Gastroesophageal sphincter (tissue), 4 donors: ENCODE measurements around the gene PELO. TPM values are rescaled to one million over a fixed set of nuclear protein-coding genes. Genes with fewer than 3 reads are reported as not detected.

Experiments
- ATAC-seq: fragments of 150-250 bp; one replicate; pipeline ENCODE4 v1.9.1; 2016; ENCODE audit warnings: mild to moderate bottlenecking, moderate library complexity
- H3K27ac ChIP-seq, 4 donors: fragments of 200-600 bp; sonication (generic) in 3 of 4; 1 replicate in 3 of 4; 2 replicates in 1 of 4; pipeline ENCODE4 v1.5.1; 2016 to 2019
- H3K27me3 ChIP-seq: fragments of 200-600 bp; sonication (generic); one replicate; pipeline ENCODE4 v1.5.1; 2019
- H3K36me3 ChIP-seq, 2 donors: fragments of 200-600 bp; sonication (generic); one replicate each; pipeline ENCODE4 v1.5.1; 2019; ENCODE audit warnings: control low read depth in 1 of 2
- H3K4me1 ChIP-seq, 3 donors: fragments of 200-600 bp; sonication (generic); 1 replicate in 2 of 3; 2 replicates in 1 of 3; pipeline ENCODE4 v1.5.1; 2016 to 2019; ENCODE audit warnings: control low read depth in 2 of 3
- H3K4me3 ChIP-seq, 2 donors: fragments of 200-600 bp; sonication (generic); one replicate each; pipeline ENCODE4 v1.5.1; 2019; ENCODE audit warnings: mild to moderate bottlenecking in 1 of 2, moderate library complexity in 1 of 2
- H3K9me3 ChIP-seq, 3 donors: fragments of 200-600 bp; sonication (generic); one replicate each; pipeline ENCODE4 v1.5.1; 2017 to 2019; ENCODE audit warnings: control low read depth in 2 of 3
- CTCF ChIP-seq, 4 experiments: fragments of 200-600 bp in 2 of 4; fragments of 450-650 bp in 2 of 4; sonication (generic) in 1 of 4; IDR thresholded peaks; one replicate each; pipeline ENCODE4 v1.5.1; 2017 to 2019; ENCODE audit warnings: antibody characterized with exemption in 4 of 4, mild to moderate bottlenecking in 2 of 4, moderate library complexity in 2 of 4
- EP300 ChIP-seq: sonication (generic); formaldehyde crosslinking; IDR thresholded peaks from one replicate; pipeline ENCODE4 v1.6.1; 2017; ENCODE audit warnings: antibody characterized with exemption, mild to moderate bottlenecking
- POLR2A ChIP-seq, 2 donors: fragments of 450-650 bp; IDR thresholded peaks; one replicate each; pipeline ENCODE4 v1.6.1; 2017; ENCODE audit warnings: antibody characterized with exemption in 2 of 2, mild to moderate bottlenecking in 2 of 2, moderate library complexity in 1 of 2
- POLR2AphosphoS5 ChIP-seq: sonication (generic); formaldehyde crosslinking; IDR thresholded peaks from one replicate; pipeline ENCODE4 v1.6.1; 2017; ENCODE audit warnings: antibody characterized with exemption
- WGBS, 2 donors: methylation state at CpG; one replicate each; pipeline ENCODE4 v1.1.5; 2018; ENCODE audit warnings: low coverage in 1 of 2; 5-methylcytosine and 5-hydroxymethylcytosine counted together
- total RNA-seq, 4 donors: library from RNA; depleted of rRNA; stranded (reverse); fragments of >200 nt; gene quantifications; one replicate each; pipeline ENCODE4 v1.1.0, GENCODE V29; 2016

Gene PELO
- total RNA-seq, 4 donors from 2014 or later: 49.4 to 78.0 (median 59.0) TPM

- Histone ChIP-seq H3K27ac (no peak overlapping the region), H3K9me3 (no peaks in the 10 kb centered on the region), H3K27me3 (no peaks in the 10 kb centered on the region), H3K36me3 (no peaks in the 10 kb centered on the region), H3K4me1 (no peaks in the 10 kb centered on the region), H3K4me3 (no peak overlapping the region)
- no peak for TF ChIP-seq POLR2A (IDR thresholded peaks at IDR 0.05)
- ATAC-seq: no peak
- 40 to 75% methylated on average over 1 to 5 of the region's 5 CpGs for WGBS, 2 donors
Measured at GRCh38 chr5:52769061-52769460, 18.7 kb upstream of the PELO start.

GRCh38 chr5:52770287-52770939, 17.3 kb upstream of the PELO start:
- Histone ChIP-seq H3K27me3 (no peaks in the 10 kb centered on the region), H3K9me3 (no peaks in the 10 kb centered on the region), H3K4me3 (no peak overlapping the region), H3K36me3 (no peaks in the 10 kb centered on the region), H3K27ac (no peak overlapping the region), H3K4me1 (no peaks in the 10 kb centered on the region)
- no peak for TF ChIP-seq EP300
- no peak for TF ChIP-seq POLR2A (IDR thresholded peaks at IDR 0.05)
- WGBS, 2 donors: 93 to 98% methylated on average over 4 of the region's 4 CpGs
- no peak for ATAC-seq

GRCh38 chr5:52771343-52772039, 16.2 kb upstream of the PELO start:
- WGBS, 2 donors: 97% methylated on average over 3 of the region's 3 CpGs; no CpG with 5 or more reads in 1 of the 2 donors
- H3K27me3 ChIP-seq: no peaks in the 10 kb centered on the region
- H3K4me3 ChIP-seq: no peak overlapping the region
- H3K4me1 ChIP-seq: no peaks in the 10 kb centered on the region
- H3K27ac ChIP-seq: no peak overlapping the region
- H3K9me3 ChIP-seq: no peaks in the 10 kb centered on the region
- ATAC-seq: no peak
- TF ChIP-seq CTCF (IDR thresholded peaks at IDR 0.05) (no peak), POLR2A (IDR thresholded peaks at IDR 0.05) (no peak), POLR2AphosphoS5 (no peak), EP300 (no peak)
- H3K36me3 ChIP-seq: no peaks in the 10 kb centered on the region

- Histone ChIP-seq H3K4me3 (no peak overlapping the region), H3K27ac (no peak overlapping the region), H3K36me3 (no peaks in the 10 kb centered on the region), H3K9me3 (no peaks in the 10 kb centered on the region), H3K27me3 (no peaks in the 10 kb centered on the region), H3K4me1 (no peaks in the 10 kb centered on the region)
- ATAC-seq: no peak
- TF ChIP-seq POLR2AphosphoS5 (no peak), EP300 (no peak), POLR2A (IDR thresholded peaks at IDR 0.05) (no peak), CTCF (IDR thresholded peaks at IDR 0.05) (no peak)
Measured at GRCh38 chr5:52772668-52773067, 15.0 kb upstream of the PELO start.

- H3K4me3 ChIP-seq: no peak overlapping the region
- H3K27ac ChIP-seq: no peak overlapping the region
- ATAC-seq: no peak
- no peaks in the 10 kb centered on the region for H3K9me3 ChIP-seq
- no peaks in the 10 kb centered on the region for H3K36me3 ChIP-seq
- no peak for TF ChIP-seq POLR2AphosphoS5
- H3K27me3 ChIP-seq: no peaks in the 10 kb centered on the region
- 75 to 88% methylated on average over 2 of the region's 2 CpGs for WGBS, 2 donors
- H3K4me1 ChIP-seq: no peaks in the 10 kb centered on the region
Measured at GRCh38 chr5:52773342-52773741, 14.4 kb upstream of the PELO start.

- 50 to 54% methylated on average over 1 to 5 of the region's 5 CpGs for WGBS, 2 donors
- Histone ChIP-seq H3K27ac (no peak overlapping the region), H3K36me3 (no peaks in the 10 kb centered on the region), H3K4me1 (no peaks in the 10 kb centered on the region), H3K4me3 (no peak overlapping the region), H3K9me3 (no peaks in the 10 kb centered on the region), H3K27me3 (no peaks in the 10 kb centered on the region)
- no peak for ATAC-seq
- TF ChIP-seq POLR2A (IDR thresholded peaks at IDR 0.05): no peak
- no peak for TF ChIP-seq CTCF (IDR thresholded peaks at IDR 0.05)
- TF ChIP-seq EP300: no peak
- TF ChIP-seq POLR2AphosphoS5: no peak
Measured at GRCh38 chr5:52774005-52774410, 13.7 kb upstream of the PELO start.
